RKO (cell line): ENCODE results near the gene HDGF.

Experiments
- DNase-seq: peaks from one replicate; pipeline ENCODE4 v3.0.0-alpha.2; 2016; ENCODE audit warnings: low spot score

HDGF gene

DNA sequence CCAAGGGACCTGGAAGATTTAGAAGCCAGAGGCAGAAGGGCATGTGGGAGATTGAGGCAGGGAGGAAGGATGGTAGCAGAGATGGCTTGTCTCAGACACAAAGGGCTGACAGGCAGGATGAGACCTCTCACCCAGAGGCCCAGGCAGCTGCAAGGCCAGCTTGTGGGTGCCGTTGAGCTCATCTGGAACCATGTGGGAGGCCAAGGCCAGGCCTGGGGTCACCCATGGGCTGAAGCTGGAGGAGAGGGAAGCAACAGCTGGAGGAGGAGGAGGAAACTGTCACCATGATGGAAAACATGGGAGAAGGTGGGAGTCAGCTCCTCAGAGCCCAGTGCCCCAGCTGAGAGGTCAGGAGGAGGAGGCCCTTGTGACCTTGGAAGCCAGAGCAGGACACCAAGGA is 52.5 kb downstream of the HDGF start:
- no peak for DNase-seq

DNA sequence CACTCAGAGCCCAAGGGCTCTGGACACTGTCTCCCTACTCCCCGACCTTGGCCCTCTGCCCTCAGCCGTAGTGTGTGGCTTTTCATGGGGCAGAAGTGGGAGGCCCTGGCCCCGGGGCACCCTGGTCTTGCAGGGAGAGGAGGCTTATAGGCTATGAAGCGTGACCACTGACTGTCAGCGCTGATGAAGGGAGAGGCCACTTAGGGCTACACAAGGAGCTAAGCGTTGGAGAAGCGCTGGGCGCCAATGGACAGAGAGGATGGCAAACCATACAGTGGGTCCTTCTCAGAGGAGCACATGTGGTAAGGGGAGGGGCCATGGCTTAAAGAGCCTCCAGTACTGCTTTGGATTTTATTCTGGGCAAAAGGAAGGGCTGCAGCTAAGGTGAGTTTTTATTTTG is 54.0 kb downstream of the HDGF start:
- DNase-seq = no peak

DNA sequence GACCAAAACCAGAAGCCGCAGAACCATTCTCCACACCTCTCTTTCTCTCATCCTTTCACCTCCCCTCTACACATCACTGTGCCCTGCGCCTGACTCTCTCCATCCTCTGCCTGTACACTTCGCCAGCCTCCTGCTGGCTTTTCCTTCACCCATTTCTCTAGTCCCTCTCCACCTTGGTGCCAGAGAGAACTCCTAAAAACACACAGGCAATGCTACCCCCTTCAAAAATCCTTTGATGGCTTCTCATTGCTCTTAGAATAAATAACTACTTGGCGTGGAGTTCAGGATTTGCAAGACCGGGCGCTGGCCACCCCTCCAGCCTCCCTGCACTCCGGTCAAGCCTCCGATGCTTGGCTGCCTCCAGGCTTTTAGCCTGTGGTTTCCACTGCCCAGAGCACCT is 54.7 kb downstream of the HDGF start:
- no peak for DNase-seq

DNA sequence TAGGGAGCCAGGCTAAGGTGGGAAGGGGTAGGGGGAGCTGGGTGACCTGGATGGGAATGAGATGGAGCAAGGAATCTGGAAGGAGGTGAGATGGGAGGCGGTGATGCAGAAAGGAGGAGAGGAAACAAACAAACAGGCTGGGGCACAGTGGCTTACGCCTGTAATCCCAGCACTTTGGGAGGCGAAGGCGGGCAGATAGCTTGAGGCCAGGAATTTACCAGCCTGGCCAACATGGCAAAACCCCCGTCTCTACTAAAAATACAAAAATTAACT is 56.8 kb downstream of the HDGF start:
- DNase-seq = no peak

DNA sequence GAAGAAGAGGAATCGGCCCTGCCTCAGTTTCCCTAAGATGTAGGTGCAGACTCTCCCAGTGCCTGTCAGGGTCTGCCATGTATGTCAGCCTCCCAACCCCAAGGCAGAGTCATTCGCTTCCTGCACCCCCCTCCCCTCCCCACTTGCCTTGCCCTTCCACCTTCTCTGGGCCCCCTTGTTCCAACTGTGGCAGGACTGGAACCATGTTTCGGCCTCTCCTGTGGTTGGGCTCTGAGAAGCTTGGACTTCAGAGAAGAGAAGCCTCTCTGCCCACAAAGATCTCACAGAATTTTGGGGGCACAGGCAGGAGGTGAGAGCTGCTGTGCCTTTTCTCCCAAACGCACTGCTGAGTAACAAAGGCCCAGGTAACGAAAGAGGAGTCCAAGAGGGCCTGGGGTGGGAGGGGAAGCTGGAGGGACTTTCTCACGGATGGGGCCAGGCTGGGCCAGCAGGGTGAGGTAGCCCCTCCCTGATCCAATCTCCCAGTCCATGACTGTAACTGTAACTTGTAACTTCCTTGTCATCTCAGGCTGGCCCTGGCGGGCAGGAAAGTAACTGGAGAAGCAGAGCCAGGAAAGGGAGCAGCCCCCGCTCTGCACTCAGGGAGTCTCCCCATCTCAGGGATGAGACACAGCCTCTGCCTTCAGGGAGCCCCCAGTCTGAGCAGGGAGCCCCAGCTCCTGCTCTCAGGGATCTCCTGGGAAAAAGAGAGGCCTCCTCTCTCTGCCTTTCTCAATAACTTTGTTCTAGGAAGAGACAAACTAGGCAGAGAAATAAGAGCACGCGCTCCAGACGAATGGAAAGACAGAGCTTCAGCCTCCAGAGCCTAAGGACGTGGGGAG is 57.4 kb downstream of the HDGF start:
- DNase-seq = no peak

DNA sequence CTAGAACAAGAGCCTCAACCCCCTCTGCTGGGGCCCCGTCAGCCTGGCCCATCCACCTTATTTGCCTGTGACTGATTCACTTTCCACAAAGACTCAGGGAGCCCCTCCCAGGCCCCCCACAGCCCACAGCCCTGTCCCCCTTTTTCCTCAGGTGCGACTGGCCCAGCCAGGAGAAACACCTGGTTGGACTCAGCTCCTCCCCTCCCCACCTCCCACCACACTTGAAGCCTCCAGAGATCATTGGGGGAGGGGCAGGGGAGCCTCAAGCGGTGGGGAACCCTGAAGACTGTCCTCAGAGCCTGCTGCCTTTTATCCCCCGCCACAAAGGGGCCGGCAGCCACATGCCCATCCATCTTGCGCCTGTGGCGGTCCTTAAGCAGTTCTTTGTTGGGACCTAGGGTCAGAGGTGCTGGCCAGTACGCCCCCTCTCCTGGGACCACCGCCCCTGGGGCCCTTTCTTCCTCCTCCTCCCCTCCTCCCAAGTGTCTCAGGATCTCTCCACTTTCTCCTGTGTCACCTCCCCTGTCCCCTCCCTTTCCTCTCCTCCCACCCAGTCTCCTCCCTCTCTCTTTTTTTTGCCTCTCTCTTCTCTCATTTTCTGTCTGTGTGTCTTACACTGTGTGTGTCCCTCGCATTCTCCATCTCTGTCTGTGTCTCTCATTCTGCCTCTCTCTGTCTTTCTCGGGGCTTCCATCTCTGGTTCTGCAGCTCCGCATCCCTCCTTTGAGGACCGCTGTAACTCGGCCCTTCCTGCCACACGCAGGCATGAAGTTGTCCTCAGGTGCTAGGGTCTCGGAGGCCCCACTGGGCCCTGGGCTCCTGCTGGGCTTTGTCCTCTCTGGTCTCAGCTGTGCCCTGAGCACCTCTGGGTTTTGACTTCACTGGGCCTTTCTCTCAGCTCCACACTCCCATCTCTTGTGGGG is 58.3 kb downstream of the HDGF start:
- DNase-seq = no peak

DNA sequence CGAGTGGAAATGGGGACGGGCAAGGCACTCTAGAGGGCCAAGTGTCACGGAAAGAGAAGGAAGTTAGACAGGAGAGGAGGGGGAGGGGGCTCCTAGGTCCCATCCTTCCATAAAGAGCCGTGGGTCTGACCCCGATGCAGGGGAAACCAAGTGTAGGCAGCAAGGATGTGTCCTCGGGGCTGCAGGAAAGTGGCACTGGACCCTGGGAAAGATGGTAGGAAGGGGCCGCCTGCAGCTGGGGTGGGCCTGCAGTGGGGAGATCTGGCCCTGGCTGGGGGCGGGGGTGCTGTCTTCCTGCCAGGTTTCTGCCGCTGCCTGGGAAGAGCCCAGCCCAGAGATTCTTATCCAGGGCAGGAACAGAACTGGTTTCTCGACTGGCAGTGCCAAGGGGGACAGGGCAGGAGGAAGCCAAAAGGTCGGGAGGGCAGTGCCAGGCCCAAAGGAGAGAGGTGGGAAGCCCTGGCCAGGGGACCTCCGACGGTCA is 59.0 kb downstream of the HDGF start:
- DNase-seq = no peak
